ENCODE measurements around the gene GDAP1L1.

GDAP1L1 gene

GRCh38 chr20:44241796-44242195, 5.3 kb upstream of the GDAP1L1 start:
- no peak for FAIRE-seq
- no peak for TF ChIP-seq CTCF (IDR thresholded peaks at IDR 0.05; ENCODE audit: insufficient read depth, missing control alignments)
- no peak for DNase-seq (ENCODE audit: insufficient read length, low spot score)

GRCh38 chr20:44245977-44246376, 1.1 kb upstream of the GDAP1L1 start:
- TF ChIP-seq CTCF (IDR thresholded peaks at IDR 0.05; ENCODE audit: insufficient read depth, missing control alignments), result no peak
- no peak for FAIRE-seq

GRCh38 chr20:44247586-44248409, 690 bp downstream of the GDAP1L1 start:
- DNase-seq (ENCODE audit: insufficient read length, low spot score) (no peak), FAIRE-seq (no peak)
- TF ChIP-seq CTCF (IDR thresholded peaks at IDR 0.05; ENCODE audit: insufficient read depth, missing control alignments), result no peak

More at GRCh38 chr20:44245977-44246376, 1.1 kb upstream of the GDAP1L1 start:
- DNase-seq (ENCODE audit: insufficient read length, low spot score), result no peak

DNA sequence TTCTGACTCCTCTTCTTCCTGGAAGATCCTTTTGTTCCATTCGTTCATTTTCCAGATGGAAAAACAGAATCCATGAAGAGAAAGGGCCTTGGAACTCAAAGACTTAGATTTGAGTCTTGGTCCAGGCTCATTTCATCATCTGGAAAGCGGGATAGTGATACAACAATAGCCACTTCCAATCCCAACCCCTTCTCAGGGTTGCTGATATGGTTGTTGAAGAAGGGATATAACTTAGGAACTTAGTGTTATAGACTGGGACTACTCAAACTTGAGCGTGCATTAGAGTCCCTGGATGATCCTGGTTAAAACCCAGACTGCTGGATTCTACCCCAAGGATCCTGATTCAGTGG, 1.3 kb downstream of the GDAP1L1 start:
- DNase-seq (ENCODE audit: insufficient read length, low spot score) (no peak), FAIRE-seq (no peak)
- no peak for TF ChIP-seq CTCF (IDR thresholded peaks at IDR 0.05; ENCODE audit: insufficient read depth, missing control alignments)

GRCh38 chr20:44251284-44251683, 4.2 kb downstream of the GDAP1L1 start:
- TF ChIP-seq CTCF (IDR thresholded peaks at IDR 0.05; ENCODE audit: insufficient read depth, missing control alignments), result no peak
- no peak for DNase-seq (ENCODE audit: insufficient read length, low spot score)
- no peak for FAIRE-seq

DNA sequence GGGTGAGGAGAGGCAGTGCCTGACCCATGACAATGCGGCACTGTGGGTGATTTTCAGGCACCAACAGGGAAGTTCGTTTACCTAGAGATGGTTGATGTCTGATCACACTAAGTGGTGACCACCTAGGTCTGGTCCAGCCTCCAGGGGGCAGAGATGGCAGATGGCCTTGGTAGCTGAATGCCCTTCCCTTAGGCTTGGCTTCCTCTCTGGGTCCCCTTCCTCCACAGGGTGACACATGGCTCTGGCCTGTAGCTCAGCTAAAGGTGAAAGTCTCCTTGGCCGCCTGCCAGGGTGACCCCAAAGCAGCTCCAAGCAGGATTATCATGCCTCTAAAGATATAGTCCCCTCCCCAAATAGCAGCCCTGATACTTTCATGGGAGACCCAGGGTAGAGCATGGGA, 6.4 kb downstream of the GDAP1L1 start:
- no peak for TF ChIP-seq CTCF (IDR thresholded peaks at IDR 0.05; ENCODE audit: insufficient read depth, missing control alignments)
- FAIRE-seq, result no peak
- DNase-seq (ENCODE audit: insufficient read length, low spot score), result no peak

DNA sequence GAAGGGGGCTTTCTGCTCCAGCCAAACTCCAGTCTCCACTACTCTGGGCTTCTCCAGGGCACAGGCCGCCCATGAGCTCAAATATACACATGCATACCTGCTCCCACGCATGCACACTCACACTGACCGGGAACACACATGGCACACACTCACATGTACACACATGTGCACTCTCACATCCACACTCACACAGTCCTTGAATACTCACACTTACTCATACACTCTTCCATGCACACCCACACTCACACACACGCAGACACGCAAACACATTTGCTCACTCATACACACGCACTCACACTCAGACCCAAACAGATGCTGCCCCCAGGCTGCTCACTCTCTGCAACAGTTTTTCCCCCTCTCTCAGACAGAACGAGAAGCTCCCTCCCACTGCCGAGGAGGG, 7.0 kb downstream of the GDAP1L1 start:
- DNase-seq (ENCODE audit: insufficient read length, low spot score) (no peak), FAIRE-seq (no peak)
- no peak for TF ChIP-seq CTCF (IDR thresholded peaks at IDR 0.05; ENCODE audit: insufficient read depth, missing control alignments)
